NCI-H82 treated with DMSO at 0.1 percent for 48 hours (cell line): Measurements from ENCODE around the gene IL4.

Experiments
- DNase-seq: peaks from one replicate; lab custom pipeline; 2025; ENCODE audit not compliant: unreplicated experiment; lab: John Stamatoyannopoulos, UW

IL4 gene

DNA sequence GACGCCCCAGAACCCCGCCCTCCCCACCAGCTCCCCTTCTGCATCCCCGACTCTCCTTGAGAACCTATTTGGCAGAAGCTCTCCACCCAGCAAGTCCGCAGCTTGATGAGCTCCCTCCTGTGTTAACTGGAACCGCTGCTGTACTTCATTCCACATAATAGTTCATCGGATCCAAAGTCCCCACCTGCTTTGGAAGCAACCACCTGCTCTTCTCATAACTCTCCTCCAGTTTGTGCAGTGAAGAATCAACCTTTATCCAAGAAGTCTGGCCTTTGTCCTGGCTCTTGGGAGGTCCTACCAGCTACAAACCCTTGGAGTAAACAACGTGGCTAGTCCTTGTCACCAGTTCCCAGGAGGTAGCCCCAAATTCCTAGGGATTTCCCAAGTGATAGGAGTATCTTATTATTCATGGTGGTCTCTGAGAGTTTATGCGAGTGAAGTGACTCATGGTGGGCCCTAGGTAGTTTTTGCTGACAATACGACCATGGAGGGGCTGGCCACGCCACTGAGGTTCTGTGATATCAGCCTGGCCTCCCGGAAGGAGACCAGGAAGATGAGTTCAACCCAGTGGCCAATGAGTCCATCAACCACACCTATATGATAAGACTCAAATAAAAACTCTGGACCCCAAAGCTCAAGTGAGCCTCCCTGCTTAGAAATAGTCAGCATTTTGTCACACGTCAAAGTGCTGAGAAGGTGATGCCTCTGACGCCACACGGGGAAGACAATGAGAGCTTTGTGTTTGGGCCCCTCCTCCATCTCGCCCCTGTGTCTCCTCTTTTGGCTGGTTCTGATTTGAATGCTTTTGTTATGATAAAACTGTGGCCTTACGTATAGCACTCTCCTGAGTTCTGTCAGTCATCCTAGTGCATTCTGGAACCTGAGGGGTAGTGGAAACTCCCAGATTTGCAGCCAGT lies 3.6 kb upstream of the IL4 start:
- DNase-seq = no peak

DNA sequence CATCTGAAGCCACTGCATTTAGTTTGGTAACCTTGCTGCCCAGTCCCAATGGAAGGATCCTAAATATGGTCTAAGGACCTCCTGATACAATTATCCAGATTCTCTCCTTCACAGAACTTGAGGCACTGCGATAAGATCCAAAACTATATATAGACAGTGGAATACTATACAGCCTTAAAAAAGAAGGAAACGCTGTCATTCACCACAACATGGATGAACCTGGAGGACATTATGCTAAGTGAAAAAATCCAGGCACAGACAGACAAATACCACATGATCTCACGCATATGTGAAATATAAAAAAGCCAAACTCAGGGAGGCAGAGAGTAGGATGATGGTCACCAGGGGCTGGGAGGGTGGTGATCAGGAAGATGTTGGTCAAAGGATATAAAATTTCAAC lies 2.8 kb upstream of the IL4 start:
- no peak for DNase-seq

DNA sequence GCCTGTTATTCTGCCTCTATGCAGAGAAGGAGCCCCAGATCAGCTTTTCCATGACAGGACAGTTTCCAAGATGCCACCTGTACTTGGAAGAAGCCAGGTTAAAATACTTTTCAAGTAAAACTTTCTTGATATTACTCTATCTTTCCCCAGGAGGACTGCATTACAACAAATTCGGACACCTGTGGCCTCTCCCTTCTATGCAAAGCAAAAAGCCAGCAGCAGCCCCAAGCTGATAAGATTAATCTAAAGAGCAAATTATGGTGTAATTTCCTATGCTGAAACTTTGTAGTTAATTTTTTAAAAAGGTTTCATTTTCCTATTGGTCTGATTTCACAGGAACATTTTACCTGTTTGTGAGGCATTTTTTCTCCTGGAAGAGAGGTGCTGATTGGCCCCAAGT lies 301 bp upstream of the IL4 start:
- no peak for DNase-seq

DNA sequence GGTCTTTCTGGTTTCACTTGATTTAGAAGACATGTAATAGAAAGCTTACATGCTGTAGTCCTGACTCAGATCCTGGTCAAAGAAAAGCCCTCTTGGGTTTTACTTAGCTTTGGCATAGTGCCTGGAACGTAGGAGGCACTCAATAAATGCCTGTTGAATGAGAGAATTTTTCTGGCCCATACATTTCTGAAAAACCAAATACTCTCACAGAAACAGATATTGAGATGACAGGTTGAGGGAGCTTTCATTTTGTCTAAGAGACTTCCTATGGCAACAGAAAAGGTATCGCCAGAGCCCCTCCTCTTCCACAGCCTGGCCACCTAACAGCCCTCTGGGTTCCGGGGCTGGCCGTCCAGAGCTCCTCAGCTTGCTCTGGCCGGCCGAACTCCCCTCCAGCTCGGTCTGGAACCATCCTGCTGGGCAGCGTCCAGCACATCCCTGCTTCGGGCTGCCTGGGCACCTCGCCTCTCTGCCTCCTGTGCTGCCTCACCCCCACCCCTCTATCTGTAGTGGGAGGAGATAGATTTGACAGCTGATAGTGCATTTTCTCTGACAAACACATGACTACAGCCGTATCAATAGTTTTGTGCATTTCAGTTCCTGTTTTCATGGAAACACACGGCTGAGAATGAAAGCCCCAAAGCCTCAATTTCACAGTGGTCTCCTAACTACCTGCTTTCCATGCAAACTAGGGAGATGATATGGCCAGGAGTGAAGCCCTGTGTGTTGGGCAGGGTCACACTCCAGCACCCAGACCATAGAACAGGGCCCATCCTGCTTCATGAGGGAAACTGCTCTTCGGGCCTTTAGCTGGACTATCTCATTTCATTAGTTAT lies 1.1 kb downstream of the IL4 start:
- DNase-seq = no peak

DNA sequence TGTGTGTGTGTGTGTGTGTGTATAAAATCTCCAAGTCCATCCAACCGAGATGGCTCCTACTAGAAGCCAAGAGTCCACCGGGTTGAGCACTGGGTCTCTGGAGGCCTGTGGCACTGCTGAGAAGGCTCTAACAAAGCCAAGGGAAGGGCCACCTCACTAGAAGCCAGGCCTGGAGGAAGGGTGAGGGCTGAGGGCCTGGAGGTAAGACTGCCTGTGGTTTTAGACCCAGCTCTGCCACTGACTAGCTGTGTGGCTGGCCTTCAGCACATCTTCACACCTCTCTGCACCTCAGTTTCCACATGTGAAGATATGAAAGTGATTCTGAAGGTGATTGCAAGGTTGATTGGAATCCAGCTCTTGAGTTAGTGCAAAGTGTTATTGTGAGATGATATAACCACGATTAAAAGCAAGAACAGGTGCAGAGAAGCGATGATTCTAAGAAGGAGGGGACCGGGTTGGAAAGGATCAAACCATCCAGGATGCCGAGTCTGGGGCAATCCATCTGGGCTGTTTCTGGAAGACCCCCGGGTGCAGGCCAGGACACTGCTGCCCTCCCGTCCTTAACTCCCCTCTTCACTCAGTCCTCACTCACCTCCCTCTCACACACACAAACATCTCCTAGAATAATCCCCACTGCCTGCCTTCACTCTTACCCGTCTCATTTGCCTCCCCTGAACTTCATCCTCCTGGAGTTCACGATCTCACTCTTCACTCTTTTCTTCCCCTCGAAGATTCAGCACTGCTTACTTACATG lies 2.3 kb downstream of the IL4 start:
- no peak for DNase-seq

DNA sequence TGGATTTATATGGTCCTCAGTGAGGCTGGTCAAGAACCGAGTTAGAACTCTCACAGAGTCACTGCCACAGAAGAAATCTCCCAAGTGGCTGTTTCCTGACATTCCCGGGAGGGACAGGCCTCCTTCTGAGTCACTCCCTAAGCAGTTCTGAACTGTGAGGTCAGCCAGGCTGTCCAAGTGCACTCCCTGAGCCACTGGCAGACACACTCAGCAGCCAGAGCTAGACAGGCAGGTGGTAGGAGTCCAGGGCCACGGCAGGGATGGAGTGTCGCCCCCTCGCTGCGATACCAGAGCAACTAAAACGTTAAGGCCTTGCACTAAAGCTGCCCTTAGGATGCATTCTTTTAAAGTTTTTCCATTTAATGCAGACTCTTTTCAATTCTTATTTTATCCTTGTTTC lies 3.4 kb downstream of the IL4 start:
- DNase-seq = no peak

DNA sequence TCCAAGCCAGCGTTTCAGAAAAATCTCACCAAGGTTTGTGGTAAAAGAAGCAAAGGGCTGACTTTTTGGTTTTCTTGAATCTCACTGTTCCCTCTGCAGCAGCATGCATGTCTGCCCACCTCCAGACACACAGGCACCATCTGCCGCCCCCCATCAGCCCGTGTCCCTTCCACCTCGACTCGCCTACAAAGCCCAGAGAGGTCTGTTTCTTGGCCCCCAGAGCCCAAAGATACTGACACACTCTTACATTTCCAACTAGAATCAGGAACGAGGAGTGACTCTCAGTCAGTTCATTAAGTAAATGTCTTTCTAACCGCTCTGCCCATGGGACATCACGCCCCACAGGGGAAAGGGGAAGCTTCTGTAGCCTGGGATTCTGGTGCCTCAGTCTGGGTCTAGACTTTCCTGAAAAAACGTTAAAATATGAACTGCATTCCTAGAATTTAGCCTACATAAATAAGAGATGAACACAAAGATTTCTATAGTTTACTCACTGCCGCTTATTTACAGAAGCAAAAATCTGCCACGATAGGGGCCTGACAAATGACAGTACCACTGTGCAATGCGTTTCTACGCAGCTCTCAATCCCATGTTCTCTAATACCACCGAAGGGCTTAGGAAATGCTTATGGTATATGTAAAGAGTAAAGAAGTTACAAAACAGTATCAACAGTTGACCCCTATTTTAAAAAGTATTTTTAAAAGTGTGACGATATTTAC lies 4.1 kb downstream of the IL4 start:
- no peak for DNase-seq

DNA sequence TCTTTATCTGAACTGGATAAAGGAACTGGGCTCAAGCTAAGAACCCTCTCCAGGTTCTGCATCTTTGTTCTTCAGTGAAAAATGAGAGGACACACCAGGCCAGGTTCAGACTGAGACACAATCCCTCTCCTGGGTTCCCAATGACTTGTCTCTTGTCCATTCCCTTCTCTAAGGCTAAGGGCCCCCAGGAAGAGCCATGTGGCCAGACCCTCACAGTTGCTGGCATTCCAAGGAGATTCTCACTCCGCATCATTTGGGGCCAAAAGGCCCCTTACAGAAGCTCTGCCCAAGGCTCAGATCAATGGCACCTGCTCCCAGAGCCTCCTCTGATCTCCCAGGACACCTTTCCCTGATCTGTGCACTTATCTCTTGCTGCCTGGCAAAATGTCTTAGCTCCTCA lies 4.9 kb downstream of the IL4 start:
- DNase-seq = no peak

DNA sequence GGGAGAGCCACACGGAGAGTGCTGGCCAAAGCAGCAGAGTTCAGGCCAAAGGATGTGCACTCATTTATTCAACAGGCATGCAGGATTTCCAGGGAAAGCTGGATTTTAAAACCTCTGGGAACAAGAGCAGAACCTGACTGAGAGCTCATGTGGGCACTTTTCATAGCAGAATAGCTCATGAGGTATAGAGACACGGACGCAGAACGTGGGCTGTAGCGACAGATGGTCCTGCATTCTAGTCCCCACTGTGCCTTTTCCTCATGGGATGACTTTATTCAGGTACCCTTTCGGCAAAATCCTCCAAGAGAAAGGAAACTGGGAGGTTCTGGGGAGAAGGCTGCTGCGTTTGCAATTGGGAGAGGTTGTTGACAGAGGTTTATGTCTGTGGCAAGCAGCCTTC lies 5.4 kb downstream of the IL4 start:
- no peak for DNase-seq

DNA sequence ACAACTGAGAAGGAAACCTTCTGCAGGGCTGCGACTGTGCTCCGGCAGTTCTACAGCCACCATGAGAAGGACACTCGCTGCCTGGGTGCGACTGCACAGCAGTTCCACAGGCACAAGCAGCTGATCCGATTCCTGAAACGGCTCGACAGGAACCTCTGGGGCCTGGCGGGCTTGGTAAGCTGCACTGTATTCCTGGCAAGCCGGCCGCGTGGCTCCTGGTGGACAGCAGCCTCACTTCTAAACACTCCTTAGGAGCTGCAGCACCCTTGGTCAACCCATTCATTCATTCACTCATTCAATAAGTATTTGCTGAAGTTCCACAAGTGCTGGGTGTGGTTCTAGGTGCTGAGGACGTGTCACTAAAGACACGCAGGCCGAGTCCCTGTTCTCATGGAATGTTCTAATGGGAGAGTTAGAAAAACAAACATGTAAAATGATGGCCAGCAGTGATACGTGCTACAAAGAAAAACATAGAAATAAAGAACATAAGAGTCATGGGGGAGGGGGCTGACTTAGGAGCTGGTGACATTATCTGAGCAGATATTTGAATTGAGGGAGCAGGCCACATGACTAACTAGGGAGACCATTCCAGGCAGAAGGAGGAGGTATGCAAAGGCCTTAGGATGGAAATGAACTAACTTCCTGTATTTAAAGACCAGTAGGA lies 6.1 kb downstream of the IL4 start:
- DNase-seq = no peak

DNA sequence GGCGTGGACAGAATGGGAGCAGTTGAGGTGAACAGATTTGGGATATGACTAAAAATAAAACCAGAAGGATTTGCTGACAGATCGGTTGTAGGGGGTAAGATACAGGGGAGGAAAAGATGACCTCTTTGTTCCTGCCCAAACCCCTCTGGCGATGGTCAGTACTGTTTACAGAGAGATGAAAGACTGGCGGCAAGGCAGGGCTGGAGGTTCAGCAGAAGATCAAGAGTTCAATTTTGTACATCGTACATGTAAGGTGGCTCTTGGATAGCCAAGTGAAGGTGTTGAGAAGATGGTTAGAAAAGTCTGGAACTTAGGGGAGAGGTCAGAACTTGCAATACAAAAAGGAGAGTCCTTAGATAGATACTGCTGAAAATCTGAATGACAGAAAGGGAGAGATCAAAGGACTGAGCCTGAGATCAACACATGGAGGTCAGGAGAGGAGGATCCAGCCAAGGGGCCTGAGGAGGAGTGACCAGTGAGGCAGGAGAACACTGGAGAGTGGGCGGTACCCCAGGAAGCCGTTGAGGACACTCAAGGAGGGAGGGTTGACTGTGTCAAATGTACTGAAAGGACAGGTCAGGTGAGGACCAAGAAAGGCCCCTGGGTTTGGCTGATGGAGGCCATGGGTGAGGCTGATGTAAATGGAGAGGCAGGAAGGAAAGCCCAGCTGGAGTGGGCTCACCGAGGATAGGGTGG lies 7.1 kb downstream of the IL4 start:
- DNase-seq = no peak

DNA sequence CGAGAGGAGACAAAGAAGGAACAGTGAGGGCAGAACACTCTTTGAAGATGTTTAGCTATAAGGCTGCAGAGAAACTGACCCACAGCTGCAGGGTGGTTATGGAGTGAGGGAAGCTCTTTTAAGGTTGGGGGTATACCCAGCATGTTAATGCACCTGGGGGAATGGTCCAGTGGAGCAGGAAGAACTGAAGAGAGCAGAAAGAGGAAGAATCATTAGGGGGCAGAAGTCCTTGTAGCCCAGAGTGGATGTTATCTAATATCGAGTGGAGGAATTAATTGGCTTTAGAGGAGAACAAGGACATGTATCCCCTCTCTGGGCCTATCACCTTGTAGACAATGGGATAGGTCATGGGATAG lies 7.7 kb downstream of the IL4 start:
- no peak for DNase-seq

DNA sequence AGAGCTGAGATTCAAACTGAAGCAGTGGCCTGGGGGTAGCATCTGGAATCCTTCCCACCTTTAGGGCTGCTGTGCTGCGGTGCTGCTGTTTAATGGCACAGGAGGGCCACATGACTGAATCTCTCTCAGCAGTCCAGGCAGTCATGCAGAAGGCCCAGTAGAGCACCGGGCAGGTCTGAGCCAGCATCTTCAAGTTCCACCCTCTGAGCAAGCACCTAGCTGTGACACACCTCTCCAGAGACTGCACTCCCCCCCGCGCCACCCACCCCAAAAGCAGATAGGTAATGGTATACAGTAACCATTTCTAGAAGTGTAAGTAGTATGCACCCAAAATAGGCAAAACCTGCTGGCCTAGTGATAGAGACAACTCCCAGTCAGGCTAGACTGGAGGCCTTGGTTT lies 8.2 kb downstream of the IL4 start:
- no peak for DNase-seq

DNA sequence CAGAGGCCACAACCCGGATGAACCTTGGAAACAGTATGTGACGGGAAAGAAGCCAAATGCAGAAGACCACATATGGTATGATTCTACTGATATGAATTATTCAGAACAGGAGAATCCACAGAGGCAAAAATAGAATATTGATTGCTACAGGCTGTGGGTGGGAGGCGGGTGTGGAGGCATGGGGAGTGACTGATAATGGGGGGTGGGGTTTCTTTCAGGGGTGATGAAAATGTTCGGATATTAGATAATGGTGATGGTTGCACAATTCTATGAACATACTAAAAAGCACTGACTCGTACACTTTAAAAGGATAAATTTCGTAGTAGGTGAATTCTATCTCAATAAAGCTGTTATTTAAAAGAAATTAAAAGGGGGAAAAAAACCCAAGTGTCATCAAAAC lies 10.7 kb downstream of the IL4 start:
- DNase-seq = no peak

DNA sequence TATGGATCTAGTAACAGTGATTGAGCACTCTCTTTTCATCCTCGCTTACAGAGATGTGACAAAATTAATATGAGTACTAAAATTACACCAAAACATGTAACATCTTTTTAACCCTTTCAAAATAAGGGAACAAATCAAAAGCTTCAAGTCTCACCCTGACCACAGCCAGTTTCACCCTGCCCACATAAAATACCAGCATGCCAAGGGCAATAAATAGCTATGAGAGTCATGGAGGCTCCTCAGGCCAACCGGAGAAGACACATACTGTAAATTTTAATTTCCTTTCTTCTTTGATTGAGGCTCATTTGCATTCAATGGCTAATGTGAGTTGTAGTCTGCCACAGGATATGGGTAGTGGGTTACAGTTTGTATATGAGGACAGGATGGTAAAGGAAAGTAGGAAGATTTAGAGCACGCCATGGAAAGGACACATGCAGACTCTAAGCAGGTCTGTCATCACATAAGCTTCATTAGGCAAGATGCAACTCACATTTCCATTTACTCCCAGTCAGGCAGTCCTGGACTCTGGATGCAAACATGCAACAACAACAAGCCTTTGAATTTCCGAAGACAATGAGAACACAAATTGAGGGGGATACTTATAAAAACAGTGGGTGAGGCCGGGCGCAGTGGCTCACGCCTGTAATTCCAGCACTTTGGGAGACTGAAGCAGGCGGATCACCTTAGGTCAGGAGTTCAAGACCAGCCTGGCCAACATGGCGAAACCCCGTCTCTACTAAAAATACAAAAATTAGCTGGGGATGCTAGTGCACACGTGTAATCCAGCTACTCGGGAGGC lies 11.3 kb downstream of the IL4 start:
- no peak for DNase-seq

DNA sequence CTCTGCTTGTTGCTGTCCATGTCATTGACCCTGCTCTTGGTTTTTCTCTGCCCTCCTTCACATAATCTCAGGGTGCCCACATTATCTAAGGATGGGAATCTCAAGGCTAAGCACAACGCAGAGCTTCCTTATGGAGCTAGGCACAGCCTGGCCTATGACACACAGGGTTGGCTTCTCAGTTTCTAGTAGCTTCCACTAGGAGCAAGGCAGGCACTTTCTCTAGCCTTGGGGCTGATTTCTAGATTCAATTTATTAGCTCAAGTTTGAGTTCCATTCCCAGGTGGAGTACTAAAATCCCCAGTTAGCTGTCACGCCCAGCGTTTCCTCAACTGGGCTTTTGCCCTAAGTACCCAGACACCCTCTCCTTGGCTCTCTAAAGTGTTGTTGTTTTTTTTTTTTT lies 12.4 kb downstream of the IL4 start:
- no peak for DNase-seq

DNA sequence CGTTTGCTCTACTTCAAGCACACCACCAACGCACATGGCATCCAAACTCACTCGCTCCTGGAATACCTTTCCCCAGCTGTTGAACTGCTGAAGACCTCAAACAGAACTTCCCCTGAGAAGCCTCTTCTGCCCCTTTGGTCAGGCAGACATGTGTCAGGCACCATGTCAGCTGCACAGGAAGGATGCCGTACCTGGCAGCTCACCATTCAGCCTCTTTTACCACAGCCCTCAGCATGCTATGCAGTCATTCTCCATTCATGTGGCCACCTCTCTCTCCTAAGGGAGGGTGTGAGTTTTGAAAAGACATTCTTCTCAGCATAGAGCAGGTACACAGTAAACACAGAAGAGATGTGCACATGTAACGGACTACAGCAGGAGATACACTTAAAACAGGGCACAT lies 14.2 kb downstream of the IL4 start:
- DNase-seq = no peak

DNA sequence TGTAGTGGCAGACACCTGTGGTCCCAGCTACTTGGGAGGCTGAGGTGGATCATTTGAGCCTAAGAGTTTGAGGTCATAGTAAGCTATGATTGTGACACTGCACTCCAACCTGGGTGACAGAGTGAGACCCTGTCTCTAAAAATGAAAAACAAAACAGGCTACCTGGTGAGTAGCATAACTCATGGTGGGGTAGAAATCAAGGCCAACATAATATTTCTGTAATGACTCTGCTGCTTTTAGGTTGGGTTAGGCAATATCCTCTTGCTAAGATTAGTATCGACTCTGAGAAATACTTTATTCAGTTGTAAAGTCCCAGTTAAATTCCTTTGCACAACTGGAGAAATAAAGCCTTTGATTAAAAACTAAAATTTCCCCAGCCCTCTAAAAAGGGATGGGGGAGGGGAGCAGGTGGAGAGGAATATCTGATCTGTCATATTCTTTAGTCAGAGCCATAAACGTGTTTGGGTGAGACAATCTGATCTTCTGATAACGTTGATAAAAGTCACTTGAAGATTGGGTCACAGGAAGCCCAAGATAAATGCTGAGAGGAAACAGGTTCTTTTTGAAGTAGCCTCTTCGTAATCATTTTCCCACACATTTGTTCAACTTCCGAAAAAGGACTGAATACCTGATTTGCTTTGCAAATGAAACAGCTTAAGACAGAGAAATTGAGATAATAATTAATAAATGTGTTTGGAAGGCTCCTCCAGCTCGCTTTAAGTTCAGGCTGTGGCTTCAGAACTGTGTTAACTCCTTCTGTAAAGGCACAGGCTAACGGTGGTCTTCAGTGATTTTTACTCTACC lies 14.9 kb downstream of the IL4 start:
- no peak for DNase-seq
